ENCODE measurements around the gene SSR2. TPM values are rescaled to one million over a fixed set of nuclear protein-coding genes. Genes with fewer than 3 reads are reported as not detected.
"Not testable (repeated sequence)": the region's sequence is repeated elsewhere in the genome, so short reads cannot be mapped to it uniquely, and the experiment has no call there.

The SSR2 gene
- total RNA-seq, 2 donors from 2014 or later = 193 to 234 TPM

- no peaks in the 10 kb centered on the region for H3K27me3 Mint-ChIP-seq (ENCODE audit: low read depth)
- H3K36me3 Mint-ChIP-seq (ENCODE audit: insufficient read depth in 2 of 2) = peaks cover 1 to 2% of the 10 kb centered on the region in 2 donors
- ATAC-seq (replicated peaks in 1 of 2) (peak; percentile 78 to 79), DNase-seq (peak; percentile 95 to 97)
- peak within 1 kb of the TSS; percentile 98 to 99 for H3K4me3 Mint-ChIP-seq
- peaks cover 34% of the 10 kb centered on the region for H3K4me1 Mint-ChIP-seq (ENCODE audit: low read depth)
- peak within 1 kb of the TSS; percentile 96 for H3K27ac Mint-ChIP-seq
- H3K9me3 Mint-ChIP-seq = no peaks in the 10 kb centered on the region
Observed at GRCh38 chr1:156054500-156055280, 33.9 kb upstream of the SSR2 start, which contains the start of gene LAMTOR2. Gene LAMTOR2 (plus strand): TSS chr1:156054782. CDS start chr1:156054890, 108 bp downstream.

- DNase-seq = peak; percentile 90
- Mint-ChIP-seq H3K27me3 (ENCODE audit: low read depth) (no peaks in the 10 kb centered on the region), H3K27ac (peak within 1 kb of the TSS; percentile 96), H3K4me1 (ENCODE audit: low read depth) (peaks cover 34% of the 10 kb centered on the region), H3K4me3 (peak within 1 kb of the TSS; percentile 98 to 99), H3K9me3 (no peaks in the 10 kb centered on the region), H3K36me3 (ENCODE audit: insufficient read depth in 2 of 2) (peaks cover 2 to 5% of the 10 kb centered on the region in 2 donors)
- peak; percentile 71 to 74 for ATAC-seq (replicated peaks in 1 of 2)
Observed at GRCh38 chr1:156053768-156054499, 33.2 kb upstream of the SSR2 start, which contains the start of gene UBQLN4. Gene UBQLN4 (minus strand): TSS chr1:156053798. CDS start chr1:156053701, 97 bp downstream.

DNA sequence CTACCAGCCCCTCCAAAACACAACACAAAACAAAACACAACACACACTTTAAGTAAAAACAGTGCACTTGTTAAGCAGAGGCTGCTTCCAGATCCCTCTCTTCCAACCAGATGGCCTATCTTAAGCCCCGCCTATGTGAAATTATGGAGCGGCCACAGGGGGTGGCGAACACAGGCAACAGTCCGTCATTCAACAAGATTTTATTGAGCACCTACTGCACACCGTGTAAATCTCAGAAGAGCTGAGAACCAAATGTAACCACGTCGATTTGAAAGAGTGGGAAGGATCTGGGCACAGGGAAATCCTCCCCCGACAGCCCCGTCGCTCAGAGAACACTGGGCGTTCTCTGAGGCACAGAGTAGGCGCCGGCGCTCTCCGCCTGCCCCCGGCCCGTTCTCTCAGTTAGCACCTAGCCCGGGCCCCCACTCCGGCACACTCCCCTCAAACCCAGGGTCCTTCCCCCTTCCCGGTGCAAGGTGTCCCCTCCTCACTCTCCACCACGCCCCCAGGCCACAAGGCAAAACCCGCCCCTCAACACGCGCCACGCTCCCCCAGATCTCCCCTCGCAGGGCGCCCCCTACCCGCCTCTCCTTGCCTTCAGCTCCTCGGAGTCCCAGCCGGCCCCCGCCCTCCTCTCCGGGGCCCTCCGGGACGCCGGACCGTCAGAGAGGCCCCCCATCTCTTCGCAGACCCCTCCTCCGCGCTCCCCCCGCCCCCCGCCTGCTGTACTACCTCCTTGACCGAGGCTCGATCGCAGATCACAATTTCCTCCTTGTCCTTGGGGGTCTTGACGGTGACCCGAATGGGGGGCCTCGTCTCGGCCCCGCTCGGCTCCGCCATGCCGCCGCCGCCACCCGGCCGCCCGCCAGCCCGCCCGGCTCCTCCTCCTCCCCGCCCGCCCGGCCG lies 32.4 kb upstream of the SSR2 start:
- Mint-ChIP-seq H3K27me3 (ENCODE audit: low read depth) (no peaks in the 10 kb centered on the region), H3K36me3 (ENCODE audit: insufficient read depth in 2 of 2) (peaks cover 2 to 6% of the 10 kb centered on the region in 2 donors), H3K4me3 (peak overlapping the region; percentile 89 to 96), H3K9me3 (no peaks in the 10 kb centered on the region), H3K27ac (peak overlapping the region; percentile 34), H3K4me1 (ENCODE audit: low read depth) (peaks cover 34% of the 10 kb centered on the region)
- ATAC-seq (replicated peaks in 1 of 2) (peak; percentile 54 to 61), DNase-seq (peak; percentile 78 to 89)

- ATAC-seq (replicated peaks in 1 of 2) = no peak
- peaks cover 0 to 6% of the 10 kb centered on the region in 2 donors for H3K36me3 Mint-ChIP-seq (ENCODE audit: insufficient read depth in 2 of 2)
- H3K4me3 Mint-ChIP-seq = no peak overlapping the region
- no peak for DNase-seq
- H3K9me3 Mint-ChIP-seq = no peaks in the 10 kb centered on the region
- H3K27ac Mint-ChIP-seq = no peak overlapping the region
- peaks cover 27% of the 10 kb centered on the region for H3K4me1 Mint-ChIP-seq (ENCODE audit: low read depth)
- no peaks in the 10 kb centered on the region for H3K27me3 Mint-ChIP-seq (ENCODE audit: low read depth)
Observed at GRCh38 chr1:156051011-156051725, 30.4 kb upstream of the SSR2 start.

DNA sequence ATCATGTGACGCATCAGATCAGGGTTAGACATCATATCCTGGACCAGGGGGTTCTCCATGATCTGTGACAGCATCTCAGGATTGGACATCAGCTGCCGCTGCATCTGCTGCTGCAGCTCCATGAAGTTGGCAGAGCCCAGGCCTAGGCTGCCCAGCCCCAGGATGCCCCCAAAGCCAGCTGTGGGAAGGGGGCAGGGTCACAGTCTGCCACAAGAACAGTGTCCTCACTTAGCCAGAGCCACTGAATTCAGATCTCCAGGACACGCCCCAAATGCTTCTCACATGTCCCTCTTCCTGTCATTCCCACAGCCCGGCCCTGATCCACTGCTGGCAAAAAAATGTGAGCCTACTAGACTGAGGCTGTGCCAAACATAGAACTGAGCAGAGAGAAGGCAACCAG lies 29.6 kb upstream of the SSR2 start:
- no peaks in the 10 kb centered on the region for H3K9me3 Mint-ChIP-seq
- H3K4me1 Mint-ChIP-seq (ENCODE audit: low read depth) = peaks cover 19% of the 10 kb centered on the region
- H3K27ac Mint-ChIP-seq = no peak overlapping the region
- DNase-seq (no peak), ATAC-seq (replicated peaks in 1 of 2) (no peak)
- no peak overlapping the region for H3K4me3 Mint-ChIP-seq
- no peaks in the 10 kb centered on the region for H3K27me3 Mint-ChIP-seq (ENCODE audit: low read depth)
- H3K36me3 Mint-ChIP-seq (ENCODE audit: insufficient read depth in 2 of 2) = peaks cover 0 to 8% of the 10 kb centered on the region in 2 donors

- H3K4me1 Mint-ChIP-seq (ENCODE audit: low read depth) = peaks cover 17% of the 10 kb centered on the region
- no peaks in the 10 kb centered on the region for H3K27me3 Mint-ChIP-seq (ENCODE audit: low read depth)
- DNase-seq = no peak
- H3K4me3 Mint-ChIP-seq = no peak overlapping the region
- no peak for ATAC-seq (replicated peaks in 1 of 2)
- no peaks in the 10 kb centered on the region for H3K9me3 Mint-ChIP-seq
- H3K36me3 Mint-ChIP-seq (ENCODE audit: insufficient read depth in 2 of 2) = peaks cover 0 to 10% of the 10 kb centered on the region in 2 donors
- H3K27ac Mint-ChIP-seq = no peak overlapping the region
Observed at GRCh38 chr1:156048663-156049258, 28.0 kb upstream of the SSR2 start.

DNA sequence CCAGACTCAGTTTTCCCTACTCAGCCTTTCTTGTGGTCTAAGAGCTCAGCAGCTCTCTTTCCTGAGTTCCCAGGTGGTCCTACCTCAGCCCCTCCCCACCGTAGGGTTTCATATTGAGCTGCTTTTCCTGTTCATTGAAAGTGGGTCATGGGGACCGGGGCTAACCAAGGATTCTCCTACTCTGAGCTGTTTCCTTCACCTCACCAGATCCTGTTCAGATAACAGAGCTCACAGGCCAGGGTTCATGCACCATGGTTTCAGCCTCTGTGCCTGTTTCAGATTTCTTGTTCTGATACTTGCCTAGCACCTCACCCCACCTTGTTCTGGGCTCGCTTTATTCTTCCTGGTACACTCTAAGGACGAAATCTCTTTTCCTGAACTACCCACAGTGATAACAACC lies 24.3 kb upstream of the SSR2 start:
- Mint-ChIP-seq H3K4me3 (no peak overlapping the region), H3K4me1 (ENCODE audit: low read depth) (no peaks in the 10 kb centered on the region), H3K27me3 (ENCODE audit: low read depth) (no peaks in the 10 kb centered on the region), H3K9me3 (no peaks in the 10 kb centered on the region), H3K27ac (no peak overlapping the region), H3K36me3 (ENCODE audit: insufficient read depth in 2 of 2) (peaks cover 0 to 15% of the 10 kb centered on the region in 2 donors)
- ATAC-seq (replicated peaks in 1 of 2) (peak in 1 of 2 donors; percentile 64), DNase-seq (no peak)

DNA sequence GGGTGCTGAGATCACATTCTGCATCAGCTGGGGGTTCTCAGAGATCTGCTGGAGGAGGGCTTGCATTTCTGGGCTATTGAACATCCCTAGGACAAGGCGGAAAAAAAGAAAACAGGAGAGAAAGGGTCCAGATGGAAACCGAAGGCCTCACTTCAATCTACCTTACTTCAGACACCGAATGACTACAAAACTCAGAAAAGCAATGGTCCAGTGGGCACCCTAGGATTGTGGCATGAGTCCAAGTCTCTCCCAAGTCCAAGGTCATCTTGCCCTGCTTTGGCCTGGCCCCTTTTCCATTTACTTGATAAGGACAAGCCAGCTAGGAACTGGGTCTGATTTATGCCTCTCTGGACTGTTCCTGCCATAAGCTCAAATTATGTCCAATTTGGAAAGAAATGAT lies 22.1 kb upstream of the SSR2 start:
- ATAC-seq (replicated peaks in 1 of 2) = no peak
- Mint-ChIP-seq H3K27me3 (ENCODE audit: low read depth) (no peaks in the 10 kb centered on the region), H3K4me1 (ENCODE audit: low read depth) (no peaks in the 10 kb centered on the region), H3K9me3 (no peaks in the 10 kb centered on the region), H3K27ac (no peak overlapping the region), H3K4me3 (no peak overlapping the region), H3K36me3 (ENCODE audit: insufficient read depth in 2 of 2) (peaks cover 0 to 9% of the 10 kb centered on the region in 2 donors)
- no peak for DNase-seq

DNA sequence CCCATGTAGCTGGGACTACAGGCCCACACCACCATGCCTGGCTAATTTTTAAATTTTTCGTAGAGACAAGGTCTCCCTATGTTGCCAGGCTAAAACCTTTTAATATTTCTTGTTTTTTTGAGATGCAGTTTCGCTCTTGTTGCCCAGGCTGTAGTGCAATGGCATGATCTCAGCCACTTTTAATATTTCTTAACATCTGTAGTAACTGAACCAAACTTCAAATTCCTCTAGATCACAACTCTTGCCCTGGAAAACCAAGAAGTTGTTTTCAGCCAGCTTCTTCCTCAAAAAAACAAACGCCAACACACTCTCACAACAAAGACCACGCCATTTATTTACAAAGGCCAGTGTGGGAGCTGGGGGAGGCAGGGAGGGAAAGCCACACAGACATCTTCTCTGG lies 14.2 kb upstream of the SSR2 start:
- not testable (repeated sequence) for H3K4me3 Mint-ChIP-seq; H3K36me3 Mint-ChIP-seq (ENCODE audit: insufficient read depth in 2 of 2); ATAC-seq (replicated peaks in 1 of 2); DNase-seq; H3K27me3 Mint-ChIP-seq (ENCODE audit: low read depth); H3K27ac Mint-ChIP-seq; H3K4me1 Mint-ChIP-seq (ENCODE audit: low read depth); H3K9me3 Mint-ChIP-seq

- no peaks in the 10 kb centered on the region for H3K9me3 Mint-ChIP-seq
- H3K27ac Mint-ChIP-seq = no peak overlapping the region
- no peak for DNase-seq
- H3K4me3 Mint-ChIP-seq = no peak overlapping the region
- H3K4me1 Mint-ChIP-seq (ENCODE audit: low read depth) = no peaks in the 10 kb centered on the region
- peaks cover 0 to 1% of the 10 kb centered on the region in 2 donors for H3K36me3 Mint-ChIP-seq (ENCODE audit: insufficient read depth in 2 of 2)
- no peak for ATAC-seq (replicated peaks in 1 of 2)
- H3K27me3 Mint-ChIP-seq (ENCODE audit: low read depth) = no peaks in the 10 kb centered on the region
Observed at GRCh38 chr1:156033011-156033410, 12.3 kb upstream of the SSR2 start.

DNA sequence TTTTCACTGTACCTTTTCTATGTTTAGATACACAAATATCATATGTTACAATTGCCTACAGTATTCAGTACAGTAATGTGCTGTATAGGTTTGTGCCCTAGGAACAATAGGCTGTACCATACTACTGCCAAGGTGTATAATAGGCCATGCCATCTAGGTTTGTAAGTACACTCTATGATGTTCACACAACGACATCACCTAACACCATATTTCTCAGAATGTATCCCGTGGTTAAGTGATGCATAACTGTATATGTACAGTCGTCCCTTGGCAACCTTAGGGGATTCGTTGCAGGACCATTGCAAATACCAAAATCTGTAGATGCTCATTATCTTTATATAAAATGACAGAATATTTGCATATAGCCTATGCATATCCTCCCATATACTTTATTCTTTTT lies 5.8 kb upstream of the SSR2 start:
- ATAC-seq (replicated peaks in 1 of 2) (peak; percentile 86 to 88), DNase-seq (peak in 1 of 2 donors; percentile 8)
- Mint-ChIP-seq H3K4me3 (no peak overlapping the region), H3K36me3 (ENCODE audit: insufficient read depth in 2 of 2) (no peaks in the 10 kb centered on the region), H3K9me3 (no peaks in the 10 kb centered on the region), H3K27ac (no peak overlapping the region), H3K4me1 (ENCODE audit: low read depth) (peaks cover 9% of the 10 kb centered on the region), H3K27me3 (ENCODE audit: low read depth) (peaks cover 7% of the 10 kb centered on the region)

GRCh38 chr1:156025876-156026275 lies 5.1 kb upstream of the SSR2 start:
- H3K9me3 Mint-ChIP-seq = no peaks in the 10 kb centered on the region
- no peak overlapping the region for H3K4me3 Mint-ChIP-seq
- H3K4me1 Mint-ChIP-seq (ENCODE audit: low read depth) = peaks cover 13% of the 10 kb centered on the region
- peaks cover 7% of the 10 kb centered on the region for H3K27me3 Mint-ChIP-seq (ENCODE audit: low read depth)
- ATAC-seq (replicated peaks in 1 of 2) (peak; percentile 77 to 82), DNase-seq (peak; percentile 51 to 56)
- no peaks in the 10 kb centered on the region for H3K36me3 Mint-ChIP-seq (ENCODE audit: insufficient read depth in 2 of 2)
- no peak overlapping the region for H3K27ac Mint-ChIP-seq

Measured in activated T-cell treated with anti-CD3 and anti-CD28 coated beads, Interleukin-2, amount 50 U/mL, for 72 hours (primary cell).